ENCODE results near the gene MINDY2.
"Not testable (repeated sequence)": the region's sequence is repeated elsewhere in the genome, so short reads cannot be mapped to it uniquely, and the experiment has no call there.

DNA sequence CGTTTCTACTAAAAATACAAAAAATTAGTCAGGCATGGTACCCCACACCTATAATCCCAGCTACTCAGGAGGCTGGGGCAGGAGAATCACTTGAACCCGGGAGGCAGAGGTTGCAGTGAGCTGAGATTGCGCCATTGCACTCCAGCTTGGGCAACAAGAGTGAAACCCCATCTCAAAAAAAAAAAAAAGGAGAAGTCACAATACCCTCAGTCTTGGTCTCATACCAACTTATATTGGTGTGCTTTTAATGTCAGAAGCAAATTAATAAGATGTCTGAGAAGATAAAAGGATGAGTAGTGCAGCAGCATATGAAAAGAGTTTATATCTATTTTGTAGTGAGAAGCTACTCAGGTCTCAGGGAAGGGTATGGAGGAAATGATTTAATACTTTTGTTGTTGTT, 112.8 kb downstream of the MINDY2 start:
- TF ChIP-seq, protein P1, sequence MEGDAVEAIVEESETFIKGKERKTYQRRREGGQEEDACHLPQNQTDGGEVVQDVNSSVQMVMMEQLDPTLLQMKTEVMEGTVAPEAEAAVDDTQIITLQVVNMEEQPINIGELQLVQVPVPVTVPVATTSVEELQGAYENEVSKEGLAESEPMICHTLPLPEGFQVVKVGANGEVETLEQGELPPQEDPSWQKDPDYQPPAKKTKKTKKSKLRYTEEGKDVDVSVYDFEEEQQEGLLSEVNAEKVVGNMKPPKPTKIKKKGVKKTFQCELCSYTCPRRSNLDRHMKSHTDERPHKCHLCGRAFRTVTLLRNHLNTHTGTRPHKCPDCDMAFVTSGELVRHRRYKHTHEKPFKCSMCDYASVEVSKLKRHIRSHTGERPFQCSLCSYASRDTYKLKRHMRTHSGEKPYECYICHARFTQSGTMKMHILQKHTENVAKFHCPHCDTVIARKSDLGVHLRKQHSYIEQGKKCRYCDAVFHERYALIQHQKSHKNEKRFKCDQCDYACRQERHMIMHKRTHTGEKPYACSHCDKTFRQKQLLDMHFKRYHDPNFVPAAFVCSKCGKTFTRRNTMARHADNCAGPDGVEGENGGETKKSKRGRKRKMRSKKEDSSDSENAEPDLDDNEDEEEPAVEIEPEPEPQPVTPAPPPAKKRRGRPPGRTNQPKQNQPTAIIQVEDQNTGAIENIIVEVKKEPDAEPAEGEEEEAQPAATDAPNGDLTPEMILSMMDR (conservative IDR thresholded peaks at IDR 0.05; ENCODE audit: low read depth, low read length), result not testable (repeated sequence)
- TF ChIP-seq EZH2 (IDR thresholded peaks at IDR 0.05; ENCODE audit: low read length, unreplicated experiment); EZH2phosphoT487 (IDR thresholded peaks at IDR 0.05; ENCODE audit: borderline replicate concordance, low read length): not testable (repeated sequence)
